Breast epithelium (tissue), 3 donors: ENCODE measurements around the gene CPNE7.

Source experiments
- POLR2A ChIP-seq: fragments of 450-650 bp; IDR thresholded peaks from one replicate; pipeline ENCODE4 v1.6.1; 2016; ENCODE audit warnings: antibody characterized with exemption, mild to moderate bottlenecking, moderate library complexity
- POLR2AphosphoS5 ChIP-seq, 3 donors: sonication (generic); formaldehyde crosslinking; IDR thresholded peaks; one replicate each; pipeline ENCODE4 v1.6.1; 2017; ENCODE audit warnings: antibody characterized with exemption in 3 of 3
- TF ChIP-seq, protein P1 (sequence below), 3 donors: fragments of 450-650 bp; IDR thresholded peaks; one replicate each; pipeline ENCODE4 v1.5.1; 2016 to 2017; ENCODE audit warnings: antibody characterized with exemption in 3 of 3, mild to moderate bottlenecking in 3 of 3, moderate library complexity in 3 of 3

DNA sequence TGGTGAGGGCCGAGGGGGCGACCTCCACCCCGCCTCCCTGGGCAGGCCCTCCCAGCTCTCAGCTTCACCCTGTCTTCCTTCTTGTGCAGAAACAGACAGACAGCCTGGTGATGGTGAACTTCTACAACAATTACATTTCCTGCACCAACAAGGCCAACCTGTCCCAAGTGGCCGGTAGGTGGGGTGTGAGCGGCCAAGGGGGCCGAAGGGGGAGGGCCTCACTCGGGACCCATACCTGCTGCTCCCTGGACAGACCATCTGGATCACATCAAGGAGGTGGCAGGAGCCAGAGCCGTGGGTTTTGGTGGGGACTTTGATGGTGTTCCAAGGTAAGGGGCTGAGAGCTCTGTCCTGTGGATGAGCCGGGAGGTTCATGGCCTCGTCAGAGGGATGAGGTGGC lies 61.8 kb downstream of the CPNE7 start:
- TF ChIP-seq, protein P1, sequence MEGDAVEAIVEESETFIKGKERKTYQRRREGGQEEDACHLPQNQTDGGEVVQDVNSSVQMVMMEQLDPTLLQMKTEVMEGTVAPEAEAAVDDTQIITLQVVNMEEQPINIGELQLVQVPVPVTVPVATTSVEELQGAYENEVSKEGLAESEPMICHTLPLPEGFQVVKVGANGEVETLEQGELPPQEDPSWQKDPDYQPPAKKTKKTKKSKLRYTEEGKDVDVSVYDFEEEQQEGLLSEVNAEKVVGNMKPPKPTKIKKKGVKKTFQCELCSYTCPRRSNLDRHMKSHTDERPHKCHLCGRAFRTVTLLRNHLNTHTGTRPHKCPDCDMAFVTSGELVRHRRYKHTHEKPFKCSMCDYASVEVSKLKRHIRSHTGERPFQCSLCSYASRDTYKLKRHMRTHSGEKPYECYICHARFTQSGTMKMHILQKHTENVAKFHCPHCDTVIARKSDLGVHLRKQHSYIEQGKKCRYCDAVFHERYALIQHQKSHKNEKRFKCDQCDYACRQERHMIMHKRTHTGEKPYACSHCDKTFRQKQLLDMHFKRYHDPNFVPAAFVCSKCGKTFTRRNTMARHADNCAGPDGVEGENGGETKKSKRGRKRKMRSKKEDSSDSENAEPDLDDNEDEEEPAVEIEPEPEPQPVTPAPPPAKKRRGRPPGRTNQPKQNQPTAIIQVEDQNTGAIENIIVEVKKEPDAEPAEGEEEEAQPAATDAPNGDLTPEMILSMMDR (IDR thresholded peaks at IDR 0.05), result no peak
- TF ChIP-seq POLR2A, result no peak
- no peak for TF ChIP-seq POLR2AphosphoS5 (IDR thresholded peaks at IDR 0.05)
